CD4-positive, alpha-beta memory T cell (primary cell): Measurements from ENCODE around the gene CLSTN2. TPM values are rescaled to one million over a fixed set of nuclear protein-coding genes. Genes with fewer than 3 reads are reported as not detected.

Source experiments
- CTCF ChIA-PET: fragments of 350-600 bp; sonication (Branson Sonifier 250); formaldehyde crosslinking; loops from one replicate; lab custom pipeline; 2021; ENCODE audit warnings: inconsistent platforms; ENCODE audit not compliant: partially characterized antibody; lab: Charles Lee
- POLR2A ChIA-PET: fragments of 350-600 bp; sonication (Branson Sonifier 250); formaldehyde crosslinking; loops from one replicate; lab custom pipeline; 2021; ENCODE audit not compliant: partially characterized antibody; lab: Charles Lee
- DNase-seq, 5 donors: peaks; one replicate each; pipeline versions ENCODE4 v3.0.0 to v3.0.0-alpha.2; 2020 to 2022; ENCODE audit warnings: mixed read lengths in 1 of 5
- H3K27ac ChIP-seq: one replicate; pipeline ENCODE4 v1.7.0; 2013; ENCODE audit warnings: low read depth, low read length
- H3K27me3 ChIP-seq: 2 replicates; pipeline ENCODE4 v1.7.0; 2013; ENCODE audit warnings: mild to moderate bottlenecking, low read length, moderate library complexity; ENCODE audit not compliant: insufficient read depth
- H3K36me3 ChIP-seq: 2 replicates; pipeline ENCODE4 v1.7.0; 2013; ENCODE audit warnings: mild to moderate bottlenecking, low read length, moderate library complexity; ENCODE audit not compliant: insufficient read depth
- H3K4me1 ChIP-seq: 2 replicates; pipeline ENCODE4 v1.7.0; 2013; ENCODE audit warnings: mild to moderate bottlenecking, low read length, moderate library complexity; ENCODE audit not compliant: insufficient read depth
- H3K4me3 ChIP-seq, 2 donors: one replicate each; pipeline ENCODE4 v1.7.0; 2013; ENCODE audit warnings: low read length in 2 of 2, mild to moderate bottlenecking in 1 of 2
- H3K9me3 ChIP-seq, 2 donors: one replicate each; pipeline ENCODE4 v1.7.0; 2013; ENCODE audit warnings: low read length in 2 of 2, control low read depth in 1 of 2; ENCODE audit not compliant: control insufficient read depth in 1 of 2
- H3K27ac Mint-ChIP-seq, 7 donors: one replicate each; pipeline ENCODE4 v1.8.0; 2020 to 2021; ENCODE audit warnings: mixed read lengths in 7 of 7, mild to moderate bottlenecking in 6 of 7, inconsistent platforms in 3 of 7, moderate library complexity in 3 of 7
- H3K27me3 Mint-ChIP-seq, 2 donors: one replicate each; pipeline ENCODE4 v1.8.0; 2020 to 2021; ENCODE audit warnings: mixed read lengths in 2 of 2
- H3K36me3 Mint-ChIP-seq, 2 donors: one replicate each; pipeline ENCODE4 v1.8.0; 2020 to 2021; ENCODE audit warnings: mixed read lengths in 2 of 2, inconsistent platforms in 1 of 2, mild to moderate bottlenecking in 1 of 2
- H3K4me1 Mint-ChIP-seq, 4 donors: one replicate each; pipeline ENCODE4 v1.8.0; 2020 to 2021; ENCODE audit warnings: mixed read lengths in 4 of 4, mild to moderate bottlenecking in 1 of 4
- H3K4me3 Mint-ChIP-seq, 8 donors: one replicate each; pipeline ENCODE4 v1.8.0; 2020 to 2021; ENCODE audit warnings: mixed read lengths in 8 of 8, mild to moderate bottlenecking in 7 of 8, moderate library complexity in 6 of 8, inconsistent platforms in 3 of 8
- H3K9me3 Mint-ChIP-seq, 8 donors: one replicate each; pipeline ENCODE4 v1.8.0; 2020 to 2021; ENCODE audit warnings: mixed read lengths in 8 of 8, mild to moderate bottlenecking in 5 of 8, inconsistent platforms in 3 of 8, moderate library complexity in 1 of 8
- intact Hi-C: fragments of 100-400 bp; cut with micrococcal nuclease; formaldehyde crosslinking; loops from one replicate; pipeline ENCODE4 v1.15.1; 2023
- polyA plus RNA-seq, 2 donors: library from polyadenylated mRNA; unstranded; fragments of 300-500 nt; fragmentation: Illumina TruSeq; gene quantifications; one replicate each; pipeline ENCODE4 v1.2.3, GENCODE V29; 2021
- total RNA-seq, 2 experiments: library from RNA; stranded (reverse); gene quantifications; one replicate each; pipeline ENCODE4 v1.2.3, GENCODE V29; 2021

The CLSTN2 gene
- total and polyA plus RNA-seq, 4 experiments from 2014 or later = not detected

DNA sequence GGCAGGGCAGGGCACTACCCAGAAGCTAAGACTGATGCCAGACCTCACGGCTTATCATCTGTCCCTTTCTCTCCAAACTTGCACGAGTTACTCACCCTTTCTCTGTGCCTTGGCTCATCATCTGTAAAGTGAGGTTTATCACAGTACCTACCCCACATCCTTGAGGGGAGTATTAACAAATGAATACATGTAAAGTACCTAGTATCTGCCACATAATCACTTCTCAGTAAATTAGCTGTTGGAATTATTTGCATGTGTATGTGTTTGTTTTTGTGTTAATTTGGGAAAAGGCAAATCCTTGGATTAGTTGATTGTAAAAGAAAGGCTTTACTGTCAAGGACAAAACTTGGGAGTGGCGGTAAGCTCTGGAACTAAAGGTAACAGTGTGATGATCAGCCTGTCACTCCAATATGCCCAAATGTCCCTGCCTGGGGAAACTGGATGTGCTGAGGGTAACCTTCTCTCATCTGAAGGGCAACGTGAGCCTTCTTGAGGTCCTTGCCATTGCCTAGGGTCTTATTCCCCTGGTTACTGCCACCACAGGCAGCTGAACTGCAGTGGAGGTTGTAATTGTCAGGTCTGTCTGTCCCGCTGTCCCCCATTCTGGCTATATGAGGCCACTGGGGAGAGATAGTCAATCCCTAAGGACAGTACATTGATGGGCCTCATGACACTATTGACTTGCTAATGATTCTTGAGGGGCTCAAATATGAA is 269.4 kb downstream of the CLSTN2 start:
- no peaks in the 10 kb centered on the region for H3K36me3 Mint-ChIP-seq
- ChIA-PET CTCF (no interaction called here), POLR2A (no interaction called here)
- H3K4me3 Mint-ChIP-seq = no peak overlapping the region
- Histone ChIP-seq H3K27ac (no peak overlapping the region), H3K9me3 (no peaks in the 10 kb centered on the region), H3K27me3 (no peaks in the 10 kb centered on the region), H3K4me3 (no peak overlapping the region), H3K36me3 (no peaks in the 10 kb centered on the region), H3K4me1 (no peaks in the 10 kb centered on the region)
- no peaks in the 10 kb centered on the region for H3K4me1 Mint-ChIP-seq
- no peaks in the 10 kb centered on the region for H3K9me3 Mint-ChIP-seq
- intact Hi-C loops = no loop called here
- H3K27ac Mint-ChIP-seq = no peak overlapping the region
- no peaks in the 10 kb centered on the region for H3K27me3 Mint-ChIP-seq
- DNase-seq = no peak

DNA sequence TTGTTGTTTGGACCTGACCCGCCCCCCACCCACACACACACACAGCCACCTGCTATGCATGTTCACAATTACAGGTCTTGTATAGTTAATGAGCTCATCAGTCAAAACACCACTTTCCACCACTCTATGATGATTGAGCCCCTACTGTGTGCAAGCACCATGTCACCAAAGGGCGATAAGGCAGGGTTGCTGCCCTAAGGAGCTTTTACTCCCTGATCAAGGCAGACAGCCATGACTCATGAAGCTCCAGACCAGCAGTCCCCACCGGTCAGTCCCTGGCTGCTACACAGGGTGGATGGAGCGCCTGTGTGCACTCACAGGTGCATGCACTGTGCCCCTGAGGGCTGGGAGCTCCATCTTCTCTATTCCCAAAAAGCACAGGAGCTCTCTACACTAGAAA is 270.6 kb downstream of the CLSTN2 start:
- CTCF ChIA-PET = no interaction called here
- no peaks in the 10 kb centered on the region for H3K36me3 Mint-ChIP-seq
- no peaks in the 10 kb centered on the region for H3K27me3 ChIP-seq

DNA sequence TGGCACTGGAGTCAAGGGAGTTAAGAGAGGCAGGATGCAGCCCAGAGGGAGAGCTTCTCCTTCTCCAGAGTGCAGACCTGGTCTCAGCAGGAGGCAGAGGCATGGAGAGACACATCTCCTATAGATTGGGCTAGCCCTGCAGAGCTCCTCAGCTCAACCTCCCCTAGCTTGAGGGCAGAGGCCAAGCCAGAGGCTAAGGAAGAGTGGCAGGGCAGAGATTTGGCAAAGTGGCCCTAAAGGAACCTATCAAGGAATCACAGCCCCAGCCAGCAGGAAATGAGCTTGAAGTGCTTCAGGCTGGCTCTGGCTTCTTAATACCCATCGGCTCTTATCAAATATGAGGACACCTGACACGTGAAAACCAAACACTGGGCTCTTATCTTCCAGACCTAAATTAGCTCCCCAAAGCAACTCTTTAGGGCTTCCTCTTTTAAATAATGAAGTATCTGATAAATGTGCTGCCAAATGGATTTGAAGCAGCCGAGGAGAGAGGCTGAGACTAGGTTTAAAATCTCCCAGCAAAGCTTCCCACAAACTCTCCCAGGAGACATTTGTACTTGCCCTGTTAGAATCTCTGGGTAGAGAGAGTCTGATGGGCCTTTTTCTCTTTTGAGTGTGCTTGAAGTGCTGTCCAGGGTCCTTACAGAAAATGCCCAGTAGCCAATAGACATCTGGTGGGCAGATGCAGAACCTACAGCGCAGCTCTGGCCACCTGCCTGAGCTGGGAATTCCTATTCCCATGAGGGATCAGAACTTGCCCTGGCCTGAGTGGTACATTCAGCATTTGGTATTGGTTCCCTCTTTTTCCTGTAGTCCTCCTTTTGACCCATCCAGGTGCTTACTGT is 271.4 kb downstream of the CLSTN2 start:
- no peak for DNase-seq
- no peak overlapping the region for H3K27ac Mint-ChIP-seq
- Histone ChIP-seq H3K4me3 (no peak overlapping the region), H3K4me1 (no peaks in the 10 kb centered on the region), H3K27ac (no peak overlapping the region), H3K36me3 (no peaks in the 10 kb centered on the region), H3K9me3 (no peaks in the 10 kb centered on the region), H3K27me3 (no peaks in the 10 kb centered on the region)
- ChIA-PET CTCF (no interaction called here), POLR2A (no interaction called here)
- intact Hi-C loops = no loop called here
- H3K4me3 Mint-ChIP-seq = no peak overlapping the region
- no peaks in the 10 kb centered on the region for H3K27me3 Mint-ChIP-seq
- H3K4me1 Mint-ChIP-seq = no peaks in the 10 kb centered on the region
- no peaks in the 10 kb centered on the region for H3K9me3 Mint-ChIP-seq
- H3K36me3 Mint-ChIP-seq = no peaks in the 10 kb centered on the region

More for the DNA sequence above, 270.6 kb downstream of the CLSTN2 start:
- intact Hi-C loops = no loop called here
- Histone ChIP-seq H3K36me3 (no peaks in the 10 kb centered on the region), H3K9me3 (no peaks in the 10 kb centered on the region), H3K27ac (no peak overlapping the region), H3K4me1 (no peaks in the 10 kb centered on the region), H3K4me3 (no peak overlapping the region)
- Mint-ChIP-seq H3K4me1 (no peaks in the 10 kb centered on the region), H3K27ac (no peak overlapping the region), H3K27me3 (no peaks in the 10 kb centered on the region), H3K4me3 (no peak overlapping the region), H3K9me3 (no peaks in the 10 kb centered on the region)
- POLR2A ChIA-PET = no interaction called here
- no peak for DNase-seq

DNA sequence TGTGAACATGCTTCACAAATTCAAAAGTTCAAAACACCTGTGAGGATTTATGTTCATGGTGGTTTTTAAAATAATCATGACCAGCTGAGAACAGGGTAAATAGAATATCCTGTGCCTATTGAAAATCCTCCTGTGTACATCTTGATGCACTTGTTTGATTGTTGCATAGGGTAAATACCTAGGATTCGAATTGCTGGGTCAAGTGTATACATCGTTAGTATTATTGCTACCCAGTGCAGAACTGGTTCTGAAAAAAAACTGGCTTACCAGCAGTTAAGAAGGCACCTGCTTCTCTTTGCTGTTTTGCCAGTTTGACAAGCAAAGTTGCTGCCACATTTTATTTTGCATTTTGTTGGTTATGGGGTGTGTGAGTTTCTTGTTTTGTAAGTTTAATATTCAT is 272.6 kb downstream of the CLSTN2 start:
- Histone ChIP-seq H3K27ac (no peak overlapping the region), H3K36me3 (no peaks in the 10 kb centered on the region), H3K4me1 (no peaks in the 10 kb centered on the region), H3K9me3 (no peaks in the 10 kb centered on the region), H3K27me3 (no peaks in the 10 kb centered on the region), H3K4me3 (no peak overlapping the region)
- CTCF ChIA-PET = no interaction called here
- intact Hi-C loops = no loop called here
- no peak for DNase-seq
- Mint-ChIP-seq H3K9me3 (peaks cover 0 to 2% (median 0%) of the 10 kb centered on the region in 8 donors), H3K4me3 (no peak overlapping the region), H3K4me1 (no peaks in the 10 kb centered on the region), H3K36me3 (no peaks in the 10 kb centered on the region), H3K27me3 (no peaks in the 10 kb centered on the region), H3K27ac (no peak overlapping the region)
- POLR2A ChIA-PET = no interaction called here

DNA sequence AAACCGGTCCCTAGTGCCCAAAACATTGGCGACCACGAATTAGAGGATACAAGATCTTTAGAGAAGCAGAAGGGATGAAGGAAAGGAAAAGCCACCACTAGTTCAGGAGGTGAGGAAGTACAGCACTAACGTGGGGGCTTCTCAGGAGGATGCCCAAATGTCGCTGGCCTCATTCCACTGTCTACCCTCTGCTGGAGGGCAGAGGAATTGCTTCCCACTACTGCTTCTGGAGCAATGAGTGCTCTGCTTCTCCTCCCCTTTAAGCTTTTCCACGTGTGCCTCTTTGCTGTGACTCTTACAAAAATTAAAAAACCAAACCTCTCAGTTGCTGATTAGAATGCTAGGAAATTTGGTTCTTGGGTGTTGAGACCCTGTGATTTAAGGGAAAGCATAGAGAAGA is 281.3 kb downstream of the CLSTN2 start:
- no peak overlapping the region for H3K27ac ChIP-seq
- Mint-ChIP-seq H3K4me1 (no peaks in the 10 kb centered on the region), H3K27me3 (peaks cover 0 to 2% of the 10 kb centered on the region in 2 donors), H3K36me3 (no peaks in the 10 kb centered on the region), H3K9me3 (peaks cover 0 to 3% (median 0%) of the 10 kb centered on the region in 8 donors), H3K27ac (no peak overlapping the region), H3K4me3 (no peak overlapping the region)
- H3K36me3 ChIP-seq = no peaks in the 10 kb centered on the region
- ChIA-PET CTCF (no interaction called here), POLR2A (no interaction called here)
- intact Hi-C loops = no loop called here
- no peaks in the 10 kb centered on the region for H3K27me3 ChIP-seq
- no peaks in the 10 kb centered on the region for H3K4me1 ChIP-seq
- no peaks in the 10 kb centered on the region for H3K9me3 ChIP-seq
- no peak overlapping the region for H3K4me3 ChIP-seq
- DNase-seq = no peak

DNA sequence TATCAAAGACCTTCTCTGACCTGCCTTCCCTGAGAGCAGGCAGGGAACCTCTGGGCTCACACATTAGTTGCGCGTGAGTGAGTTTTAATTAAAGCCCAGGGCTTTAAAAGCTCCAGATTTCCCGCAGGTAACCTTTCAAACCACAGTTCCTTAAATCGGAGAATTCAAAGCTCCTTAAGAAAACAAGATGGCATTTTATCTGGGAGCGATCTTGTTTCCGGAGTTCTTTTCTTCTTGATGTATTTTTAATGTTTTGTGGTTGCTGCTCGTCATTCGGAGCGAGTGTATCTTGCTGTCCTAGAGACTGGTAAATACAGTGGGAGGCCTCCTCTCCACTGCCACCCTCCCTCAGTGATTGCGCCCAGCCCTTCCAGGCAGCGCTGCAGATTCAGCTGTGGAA is 284.3 kb downstream of the CLSTN2 start:
- Mint-ChIP-seq H3K27ac (no peak overlapping the region), H3K36me3 (no peaks in the 10 kb centered on the region), H3K9me3 (peaks cover 0 to 4% (median 0%) of the 10 kb centered on the region in 8 donors), H3K4me1 (no peaks in the 10 kb centered on the region), H3K4me3 (no peak overlapping the region), H3K27me3 (peaks cover 0 to 2% of the 10 kb centered on the region in 2 donors)
- Histone ChIP-seq H3K9me3 (no peaks in the 10 kb centered on the region), H3K4me3 (no peak overlapping the region), H3K4me1 (no peaks in the 10 kb centered on the region), H3K36me3 (no peaks in the 10 kb centered on the region), H3K27ac (no peak overlapping the region), H3K27me3 (no peaks in the 10 kb centered on the region)
- no peak for DNase-seq
- intact Hi-C loops = no loop called here
- CTCF ChIA-PET = no interaction called here
- POLR2A ChIA-PET = no interaction called here

DNA sequence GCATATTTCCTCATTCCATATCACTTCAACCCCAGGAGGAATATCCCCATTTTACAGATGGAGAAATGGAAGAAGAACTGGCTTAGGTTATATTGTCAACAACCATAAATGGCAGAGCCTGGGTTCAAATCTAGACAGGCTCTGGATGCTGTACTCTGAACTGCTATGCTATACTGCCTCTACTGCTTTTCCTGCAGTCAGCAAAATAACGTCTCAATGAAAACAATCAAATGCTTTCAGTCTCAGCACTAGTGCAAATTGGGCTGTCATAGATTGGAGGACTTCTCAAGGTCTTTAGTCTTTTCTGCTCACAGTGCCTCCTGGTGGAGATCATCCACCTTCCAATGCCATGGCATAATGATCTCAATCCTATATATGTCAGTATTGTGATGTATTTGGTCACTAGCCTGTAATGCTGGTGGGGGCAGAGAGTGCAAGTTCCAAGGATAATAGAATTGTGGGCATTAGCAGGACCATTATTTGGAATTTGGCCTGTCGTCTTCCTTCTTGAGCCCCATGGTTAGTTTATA is 285.0 kb downstream of the CLSTN2 start:
- H3K4me1 Mint-ChIP-seq = no peaks in the 10 kb centered on the region
- H3K36me3 Mint-ChIP-seq = no peaks in the 10 kb centered on the region
- ChIA-PET CTCF (no interaction called here), POLR2A (no interaction called here)
- Histone ChIP-seq H3K4me1 (no peaks in the 10 kb centered on the region), H3K27me3 (no peaks in the 10 kb centered on the region), H3K36me3 (no peaks in the 10 kb centered on the region), H3K4me3 (no peak overlapping the region), H3K27ac (no peak overlapping the region), H3K9me3 (no peaks in the 10 kb centered on the region)
- peaks cover 0 to 2% of the 10 kb centered on the region in 2 donors for H3K27me3 Mint-ChIP-seq
- peaks cover 0 to 4% (median 0%) of the 10 kb centered on the region in 8 donors for H3K9me3 Mint-ChIP-seq
- intact Hi-C loops = no loop called here
- no peak for DNase-seq
- no peak overlapping the region for H3K4me3 Mint-ChIP-seq
- no peak overlapping the region for H3K27ac Mint-ChIP-seq
